NCI-H1092 treated with DMSO at 0.1 percent for 48 hours (cell line): ENCODE measurements around the gene ANKS6.

Source experiments
- DNase-seq: peaks from one replicate; lab custom pipeline; 2025; lab: John Stamatoyannopoulos, UW

ANKS6 gene

GRCh38 chr9:98796364-98797101, at the start of gene ANKS6:
Gene ANKS6 (minus strand): TSS chr9:98796555. CDS start chr9:98796491, 64 bp downstream.
- DNase-seq, result peak; percentile 45

- no peak for DNase-seq
Measured at GRCh38 chr9:98846081-98846480, 49.7 kb upstream of the ANKS6 start.

DNA sequence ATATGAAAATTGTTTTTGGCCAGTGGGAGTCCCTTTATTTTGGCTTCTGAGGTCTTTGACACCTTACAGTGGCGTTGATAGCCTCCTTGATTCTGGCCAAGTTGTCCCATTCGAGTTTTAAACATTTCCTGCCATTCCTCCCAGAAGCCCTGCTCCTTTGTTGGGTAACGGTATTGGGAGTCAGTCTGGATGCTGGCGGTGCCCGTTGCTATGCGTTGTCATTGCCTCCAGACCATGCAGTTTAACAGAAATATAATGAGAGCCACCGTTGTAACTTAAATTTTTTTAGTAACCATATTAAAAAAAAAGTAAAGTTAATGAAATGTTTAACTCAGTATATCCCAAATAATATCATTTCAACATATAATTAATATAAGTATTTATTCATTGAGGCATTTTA, 46.2 kb upstream of the ANKS6 start:
- no peak for DNase-seq

DNA sequence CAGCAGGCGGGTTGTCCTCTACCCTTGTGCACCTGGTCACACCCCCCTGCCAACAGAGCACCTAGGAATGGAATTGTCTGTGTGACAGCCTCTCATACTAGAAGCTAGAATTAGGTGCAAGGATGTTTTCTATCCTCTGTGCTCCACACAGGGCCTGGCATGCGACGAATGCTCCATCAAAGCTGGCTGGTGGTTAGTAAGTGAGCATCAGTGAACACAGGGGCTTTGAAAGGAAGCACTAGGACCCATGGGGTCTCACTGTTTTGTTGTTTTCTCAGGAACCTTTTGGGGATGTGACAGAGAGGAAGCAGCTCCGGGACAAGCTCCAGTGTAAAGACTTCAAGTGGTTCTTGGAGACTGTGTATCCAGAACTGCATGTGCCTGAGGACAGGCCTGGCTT, 43.4 kb upstream of the ANKS6 start:
- no peak for DNase-seq

DNA sequence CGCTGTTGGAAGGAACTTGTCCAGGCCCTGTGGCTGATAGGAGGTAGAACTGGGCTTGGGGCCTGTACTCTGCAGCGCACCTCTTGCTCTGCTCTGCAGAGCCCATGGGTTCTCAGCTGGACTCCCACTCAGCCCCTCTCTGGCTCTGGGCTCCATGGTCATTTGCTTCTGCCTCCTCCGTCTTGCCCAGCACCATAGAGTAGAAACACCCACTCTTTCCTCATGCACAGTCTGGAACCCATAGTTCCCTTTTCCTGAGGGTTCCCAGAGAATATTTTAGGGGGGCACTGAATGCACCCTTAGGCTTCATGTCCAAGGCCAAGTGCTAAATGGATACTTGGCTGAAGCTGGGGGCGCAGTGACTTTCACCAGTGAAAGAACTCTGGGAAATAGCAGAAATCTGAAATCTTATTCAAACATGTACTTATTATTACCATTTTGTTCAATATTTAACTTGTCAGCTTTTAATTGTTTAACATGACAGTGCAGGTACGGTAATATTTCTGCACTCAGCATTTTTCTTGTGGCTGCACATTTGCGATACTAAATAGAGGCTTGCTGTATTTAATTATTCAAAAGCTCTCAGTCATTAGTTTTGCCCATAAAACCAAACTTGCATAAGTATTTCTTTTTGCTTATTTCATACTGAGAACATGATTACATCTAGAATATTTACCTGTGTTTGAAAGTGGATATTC, 42.7 kb upstream of the ANKS6 start:
- DNase-seq, result no peak

- DNase-seq, result no peak
Measured at GRCh38 chr9:98838155-98838867, 42.0 kb upstream of the ANKS6 start.

DNA sequence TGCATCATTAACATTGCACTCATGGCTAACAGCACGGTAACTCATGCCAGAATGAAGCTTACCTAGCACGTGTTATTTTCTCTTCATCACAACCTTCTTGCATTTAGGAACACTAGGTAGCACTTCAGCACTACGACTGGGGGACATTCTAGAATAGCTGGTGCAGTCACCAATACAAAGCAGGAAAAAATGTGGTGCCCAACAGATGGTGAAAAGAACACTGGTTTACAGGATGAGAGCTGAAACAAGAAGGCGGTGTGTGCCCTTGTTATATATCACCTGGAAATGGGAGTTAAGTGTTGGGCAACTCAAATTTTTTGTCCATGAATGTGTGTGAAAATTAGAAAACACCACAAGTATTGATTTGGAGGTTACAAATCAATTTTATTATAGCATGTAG, 41.2 kb upstream of the ANKS6 start:
- no peak for DNase-seq

DNA sequence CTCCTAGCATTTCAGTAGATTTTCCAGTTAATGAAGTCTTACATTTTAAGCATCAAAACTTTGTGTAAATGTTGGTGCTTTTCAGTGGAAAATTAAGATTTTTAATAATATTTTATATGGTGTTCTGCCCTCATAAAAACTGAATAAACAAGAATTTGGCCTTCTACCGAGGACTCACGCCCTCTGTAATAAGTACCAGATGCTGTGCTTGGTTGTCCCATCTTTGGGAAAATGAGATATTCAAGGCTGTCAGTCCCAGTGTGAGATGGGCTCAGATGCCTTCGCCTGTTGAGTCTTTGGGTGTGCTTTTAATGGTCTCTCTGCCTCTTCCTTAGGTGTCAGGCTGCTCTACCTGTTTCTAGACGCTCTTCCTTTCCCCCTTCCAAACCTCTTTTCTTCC, 39.9 kb upstream of the ANKS6 start:
- DNase-seq, result no peak

DNA sequence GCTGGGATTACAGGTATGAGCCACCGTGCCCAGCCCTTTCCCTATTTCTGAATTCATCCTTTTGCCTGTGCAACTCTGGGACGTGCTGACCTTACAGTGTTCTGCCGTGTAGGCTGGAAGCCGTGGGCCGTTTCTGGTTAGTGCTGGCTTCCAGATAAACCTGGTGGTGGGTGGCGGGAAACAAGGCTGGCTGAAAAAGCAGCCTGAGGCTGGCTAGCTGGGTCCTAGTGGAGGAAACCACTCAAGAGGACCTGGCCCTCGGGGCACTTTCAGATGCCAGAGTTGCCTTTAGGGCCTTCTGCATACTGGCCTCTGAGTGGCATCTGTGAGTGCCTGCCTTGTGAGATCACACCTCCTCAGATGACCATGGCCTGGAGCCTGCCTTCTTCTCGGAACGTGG, 38.0 kb upstream of the ANKS6 start:
- no peak for DNase-seq

DNA sequence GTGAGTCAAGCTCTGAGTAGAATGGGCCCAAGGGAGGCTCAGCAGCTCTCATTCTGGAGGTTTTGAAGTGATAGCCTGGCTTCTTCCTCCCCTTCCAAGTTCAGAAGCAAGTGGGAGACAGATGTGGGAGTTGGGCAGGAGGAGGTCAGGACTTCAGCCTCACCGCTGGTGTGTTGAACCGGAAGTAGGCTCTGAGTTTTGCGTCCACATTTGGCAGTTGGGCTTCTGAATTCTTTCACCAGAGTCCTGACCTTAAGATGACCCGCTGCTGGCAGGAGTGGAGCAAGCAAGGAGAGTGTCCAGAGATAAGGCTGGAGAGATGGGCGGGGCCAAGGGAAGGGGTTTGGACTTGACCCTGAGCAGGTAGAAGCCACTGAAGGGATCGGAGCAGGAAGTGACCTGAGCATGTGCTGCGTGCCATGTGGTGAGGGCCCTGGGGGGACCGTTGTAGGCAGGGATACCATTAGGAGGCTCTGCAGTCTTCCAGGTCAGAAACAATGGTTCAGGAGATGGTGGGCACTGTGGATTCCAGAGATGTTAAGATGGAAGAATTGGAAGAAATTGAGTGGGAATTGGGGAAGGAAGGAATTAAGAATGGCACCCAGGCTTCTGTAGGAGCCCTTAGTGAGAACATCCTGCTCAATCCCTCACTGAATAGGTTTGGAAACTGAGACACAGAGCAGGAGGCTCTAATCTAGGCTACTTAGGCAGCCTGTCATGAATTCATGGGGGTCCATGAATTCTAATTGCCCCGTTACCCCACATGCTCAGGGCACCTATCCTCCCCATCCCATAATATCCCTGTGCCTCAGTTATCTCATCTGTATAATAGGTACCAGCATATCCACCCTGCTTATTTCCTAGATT, 37.0 kb upstream of the ANKS6 start:
- no peak for DNase-seq

- DNase-seq, result no peak
Measured at GRCh38 chr9:98832768-98833089, 36.4 kb upstream of the ANKS6 start.

GRCh38 chr9:98831696-98832095, 35.3 kb upstream of the ANKS6 start:
- DNase-seq, result no peak

DNA sequence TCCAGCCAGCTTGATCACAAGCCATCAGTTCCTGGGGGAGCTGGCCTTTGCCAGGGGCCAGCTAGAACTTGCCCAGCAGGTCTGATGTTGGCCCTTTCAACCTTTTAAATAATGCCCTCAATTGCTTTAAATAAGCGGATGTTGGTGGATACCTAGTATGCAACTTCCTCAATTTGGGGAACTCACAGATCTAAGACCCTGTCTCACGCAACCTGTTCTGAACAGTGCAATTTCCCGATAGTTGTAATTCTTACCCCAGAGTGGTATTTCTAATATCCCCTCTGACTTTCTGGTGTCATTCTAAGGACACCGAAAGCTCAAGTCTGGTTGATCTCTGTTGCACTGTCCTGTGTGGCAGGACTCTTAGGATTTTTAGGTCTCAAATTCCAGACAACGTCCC, 34.2 kb upstream of the ANKS6 start:
- no peak for DNase-seq

DNA sequence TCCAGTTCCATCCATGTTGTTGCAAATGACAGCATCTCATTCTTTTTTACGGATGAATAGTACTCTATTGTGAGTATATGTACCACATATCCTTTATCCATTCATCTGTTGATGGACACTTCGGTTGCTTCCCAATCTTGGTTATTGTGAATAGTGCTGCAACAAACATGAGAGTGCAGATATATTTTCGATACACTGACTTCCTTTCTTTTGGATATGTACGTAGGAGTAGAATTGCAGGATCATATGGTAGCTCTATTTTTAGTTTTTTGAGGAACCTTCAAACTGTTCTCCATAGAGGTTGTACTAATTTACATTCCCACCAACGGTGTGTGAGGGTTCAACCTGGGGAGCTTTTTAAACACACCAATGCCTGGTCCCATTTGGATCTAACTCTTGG, 33.4 kb upstream of the ANKS6 start:
- DNase-seq, result no peak

GRCh38 chr9:98826716-98827115, 30.4 kb upstream of the ANKS6 start:
- no peak for DNase-seq

- no peak for DNase-seq
Measured at GRCh38 chr9:98825414-98825813, 29.1 kb upstream of the ANKS6 start.

DNA sequence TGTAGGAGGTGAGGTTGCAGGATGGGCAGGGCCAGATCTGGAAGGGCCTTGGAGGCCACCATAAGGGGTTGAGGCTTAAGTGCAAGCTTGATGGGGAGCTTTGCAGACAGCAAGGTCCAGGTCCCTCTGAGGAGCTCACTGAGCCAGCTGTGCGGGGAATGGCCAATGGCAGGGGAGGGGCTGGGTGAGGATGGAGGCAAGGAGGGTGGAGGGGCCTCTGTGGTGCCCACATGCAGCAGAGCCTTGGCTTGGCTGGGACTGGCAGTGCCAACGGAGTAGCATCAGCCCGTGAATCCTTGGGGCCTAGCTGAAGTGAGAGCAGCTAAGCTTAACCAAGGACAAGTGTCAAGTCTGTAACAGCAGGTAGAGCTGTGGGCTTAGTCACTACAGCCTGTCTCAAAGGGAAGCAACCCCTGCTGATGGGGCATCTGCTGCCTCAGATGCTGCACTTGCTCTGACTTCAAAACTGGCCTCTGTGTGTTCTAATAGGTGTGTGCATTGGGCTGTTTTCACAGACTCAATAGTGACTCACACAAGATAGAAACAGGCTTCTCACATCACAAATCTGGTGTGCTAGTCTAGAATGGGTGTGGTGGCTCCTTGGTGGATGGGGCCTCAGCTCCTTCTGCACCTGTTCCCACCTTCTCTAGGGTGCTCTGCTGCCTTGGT, 27.4 kb upstream of the ANKS6 start:
- no peak for DNase-seq

DNA sequence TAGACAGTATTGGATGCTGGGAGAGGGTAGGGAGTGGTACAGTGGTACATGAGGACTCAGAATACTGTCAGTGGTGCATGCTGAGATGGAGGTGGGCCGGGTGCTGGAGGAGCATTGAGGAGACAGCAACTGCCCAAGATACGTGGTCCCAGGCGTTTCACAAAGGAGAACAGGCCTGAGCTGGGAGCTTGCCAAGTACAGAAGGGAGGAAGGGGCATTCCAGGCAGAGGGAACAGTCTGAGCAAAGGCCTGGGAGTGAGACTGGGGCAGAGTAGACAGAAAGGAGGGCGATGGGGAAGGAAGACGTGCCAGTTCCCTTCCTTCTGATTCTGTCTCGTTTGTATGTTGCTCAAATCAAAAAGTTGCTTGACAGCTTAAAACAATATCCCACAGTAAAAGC, 26.3 kb upstream of the ANKS6 start:
- DNase-seq, result no peak

DNA sequence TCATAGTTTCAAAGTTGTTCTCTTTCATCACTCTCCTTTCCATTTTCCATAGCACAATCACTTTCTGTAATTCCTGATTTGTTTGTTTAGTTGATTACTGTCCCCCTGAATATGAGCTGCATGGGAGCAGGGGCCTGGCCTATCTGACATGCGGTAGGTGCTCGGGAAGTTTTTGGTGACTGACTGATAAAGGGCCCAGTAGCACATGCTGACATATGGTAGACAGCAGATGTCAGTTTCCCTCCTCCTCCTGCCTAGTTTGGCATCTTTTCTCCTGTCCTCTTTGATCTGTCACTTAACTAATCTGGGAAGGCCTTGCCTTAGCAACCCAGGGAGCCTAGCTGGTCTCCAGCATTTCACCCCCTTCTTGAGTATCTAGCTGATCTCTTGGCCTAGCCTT, 25.5 kb upstream of the ANKS6 start:
- no peak for DNase-seq

DNA sequence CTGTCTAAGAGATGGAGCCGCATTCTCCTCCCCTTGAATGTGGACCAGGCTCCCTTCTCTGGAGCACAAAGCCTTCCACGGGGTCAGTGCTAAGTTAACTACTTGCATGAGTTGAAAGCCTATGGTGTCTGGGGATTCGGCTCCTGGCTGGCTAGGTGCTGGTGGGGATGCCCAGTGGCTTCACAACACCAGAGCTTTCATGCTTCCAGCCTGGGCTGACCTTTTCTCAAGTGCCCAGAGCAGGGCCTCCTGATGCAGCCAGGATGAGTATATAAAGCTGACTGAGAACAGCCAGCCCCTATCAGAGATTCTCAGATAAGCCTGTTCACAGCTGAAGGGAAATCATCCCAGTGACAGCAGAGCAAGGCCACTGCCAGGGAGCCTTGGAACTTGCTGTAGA, 22.9 kb upstream of the ANKS6 start:
- DNase-seq, result no peak

DNA sequence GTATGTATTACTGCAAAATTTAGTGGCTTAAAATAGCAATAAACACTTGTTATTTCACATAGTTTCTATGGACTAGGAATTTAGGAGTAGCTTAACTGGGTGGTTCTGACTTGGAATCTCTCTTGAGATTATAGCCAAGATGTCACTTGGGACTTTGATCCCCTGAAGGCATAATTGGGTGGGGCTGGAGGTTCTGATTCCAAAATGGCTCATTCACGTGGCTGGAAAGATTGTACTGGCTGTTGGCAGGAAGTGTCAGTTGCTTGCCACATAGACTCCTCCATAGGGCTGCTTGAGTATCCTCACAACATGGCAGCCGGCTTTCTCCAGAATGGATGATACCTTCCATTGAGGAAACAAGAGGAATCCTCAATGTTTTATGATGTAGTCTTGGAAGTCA, 22.4 kb upstream of the ANKS6 start:
- DNase-seq, result no peak
